HG03025 (cell line): Measurements from ENCODE around the gene L2HGDH.
A peak's percentile ranks its signal among the peaks of the same experiment; 100 is the strongest.
"Not testable (repeated sequence)": the region's sequence is repeated elsewhere in the genome, so short reads cannot be mapped to it uniquely, and the experiment has no call there.

Experiments
- ATAC-seq: cut with Tn5 transposase; IDR thresholded peaks from one replicate; pipeline ENCODE4 v1.9.1; 2021; ENCODE audit warnings: mild to moderate bottlenecking, moderate library complexity; ENCODE audit not compliant: unreplicated experiment, low FRiP score

L2HGDH gene

DNA sequence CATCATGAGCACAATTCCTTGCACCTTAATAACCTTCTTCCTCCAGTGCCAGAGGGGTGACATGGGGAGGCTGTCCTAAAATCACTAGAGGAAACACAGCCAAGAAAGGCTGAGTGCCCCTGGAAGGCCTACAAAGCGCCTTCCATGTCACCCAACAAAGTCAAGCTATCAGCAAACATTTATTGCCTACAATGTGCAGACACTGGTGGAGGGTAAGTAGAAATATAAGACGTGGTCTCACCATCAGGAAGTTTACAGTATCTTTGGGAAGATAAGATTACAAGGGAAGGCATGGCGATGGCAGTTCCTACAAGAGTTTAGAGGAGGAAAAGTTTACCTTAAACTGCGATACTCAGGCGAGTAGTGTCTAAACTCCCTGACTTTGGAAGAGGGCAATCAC lies 28.0 kb upstream of the L2HGDH start:
- ATAC-seq, result no peak

GRCh38 chr14:50339178-50339804 lies 27.3 kb upstream of the L2HGDH start:
- ATAC-seq, result no peak

DNA sequence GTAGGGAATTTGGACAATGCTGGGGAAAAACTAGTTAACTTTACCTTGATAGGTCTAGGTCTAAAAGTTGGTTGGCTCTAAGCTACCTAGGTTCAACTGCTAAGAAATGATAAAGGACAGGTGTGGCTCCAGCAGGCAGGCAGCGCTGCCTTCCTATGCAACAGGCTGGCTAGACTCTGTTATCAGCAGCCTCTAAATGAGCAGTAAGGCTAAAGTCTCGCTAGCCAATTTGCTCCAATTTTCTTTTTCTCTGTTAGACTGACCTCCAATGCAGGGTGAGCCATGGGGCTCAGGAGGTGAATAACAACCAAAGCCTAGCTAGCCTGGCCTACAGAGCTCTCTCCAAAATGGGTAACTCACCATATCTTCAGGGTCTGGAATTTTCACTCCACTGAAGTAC lies 26.6 kb upstream of the L2HGDH start:
- ATAC-seq, result no peak

GRCh38 chr14:50335989-50336824 lies 24.2 kb upstream of the L2HGDH start:
- ATAC-seq, result no peak

DNA sequence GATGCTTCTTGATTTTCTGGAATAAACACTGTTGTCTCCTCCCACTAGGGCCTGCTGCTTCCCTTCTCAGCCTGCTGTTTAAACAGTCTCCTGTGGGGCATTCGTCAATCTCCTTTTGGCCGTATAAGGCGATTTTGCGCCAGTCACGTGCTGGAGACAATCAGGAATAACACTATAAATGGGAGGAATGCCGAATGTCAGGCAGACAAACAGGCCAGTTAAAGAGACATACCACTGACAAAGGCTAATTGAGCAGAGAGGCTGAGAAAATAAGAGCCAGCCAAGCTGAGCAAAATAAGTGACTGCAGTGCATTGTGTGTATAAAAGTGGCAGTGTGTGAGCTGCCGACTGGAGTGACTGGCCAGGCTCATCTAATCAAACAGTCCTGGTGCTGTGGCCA lies 23.4 kb upstream of the L2HGDH start:
- no peak for ATAC-seq

DNA sequence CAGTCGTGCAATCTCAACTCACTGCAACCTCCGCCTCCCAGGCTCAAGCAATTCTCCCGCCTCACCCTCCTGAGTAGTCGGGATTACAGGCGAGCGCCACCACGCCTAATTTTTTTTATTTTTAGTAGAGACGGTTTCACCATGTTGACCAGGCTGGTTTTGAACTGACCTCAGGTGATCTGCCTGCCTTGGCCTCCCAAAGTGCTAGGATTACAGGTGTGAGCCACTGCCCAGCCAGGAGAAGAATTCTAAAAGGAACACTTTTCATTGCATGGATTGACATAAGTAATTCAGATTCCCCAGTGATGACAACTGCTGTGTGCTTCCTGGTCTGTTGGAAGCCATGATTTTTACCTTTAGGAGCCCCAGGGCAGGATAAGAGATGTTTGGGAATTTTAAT lies 22.2 kb upstream of the L2HGDH start:
- ATAC-seq, result no peak

GRCh38 chr14:50333014-50333509 lies 21.0 kb upstream of the L2HGDH start:
- ATAC-seq, result no peak

DNA sequence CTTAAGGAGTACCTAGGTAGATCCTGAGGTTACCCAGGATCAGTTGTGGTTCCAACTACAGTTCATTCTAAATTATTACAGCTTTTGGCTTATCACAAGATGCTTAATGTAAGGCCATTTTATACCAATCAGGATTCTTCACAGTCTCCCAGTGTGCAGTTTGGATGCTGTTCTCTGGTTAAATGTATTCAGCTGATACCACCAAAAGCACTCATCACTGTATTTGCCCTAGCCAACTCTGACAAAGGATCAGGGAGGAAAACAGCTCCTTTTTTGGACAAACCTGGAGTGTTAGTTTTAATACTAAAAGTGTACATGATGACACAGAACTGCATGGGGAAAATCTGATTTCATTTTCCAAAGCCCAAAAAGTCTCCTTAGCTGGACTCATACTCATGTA lies 19.6 kb upstream of the L2HGDH start:
- no peak for ATAC-seq

GRCh38 chr14:50321009-50321660 lies 9.1 kb upstream of the L2HGDH start:
- ATAC-seq, result peak; percentile 83

- no peak for ATAC-seq
These were observed 8.3 kb upstream of the L2HGDH start for GRCh38 chr14:50320283-50320682.

DNA sequence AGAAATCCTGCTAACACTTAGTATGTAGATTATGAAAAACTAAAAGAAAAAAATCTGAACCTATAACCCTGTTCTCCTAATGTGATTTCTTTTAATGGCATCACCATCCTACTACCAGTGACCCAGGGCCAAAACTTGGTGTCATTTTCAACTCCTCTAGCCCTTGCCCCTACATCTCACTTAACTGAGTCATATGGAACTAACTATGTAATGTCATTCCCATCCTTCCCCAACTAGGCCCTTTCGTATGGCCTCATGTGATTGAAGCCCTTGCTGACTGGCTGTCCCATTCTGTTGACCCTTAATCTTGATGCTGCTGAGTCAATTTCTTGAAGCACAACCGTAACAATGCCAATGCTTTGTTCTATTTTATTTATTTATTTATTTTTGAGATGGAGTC lies 7.7 kb upstream of the L2HGDH start:
- ATAC-seq, result no peak

- ATAC-seq, result no peak
These were observed 7.3 kb upstream of the L2HGDH start for GRCh38 chr14:50319293-50319692.

GRCh38 chr14:50318031-50318626 lies 6.1 kb upstream of the L2HGDH start:
- no peak for ATAC-seq

GRCh38 chr14:50314098-50314497 lies 2.1 kb upstream of the L2HGDH start:
- not testable (repeated sequence) for ATAC-seq

DNA sequence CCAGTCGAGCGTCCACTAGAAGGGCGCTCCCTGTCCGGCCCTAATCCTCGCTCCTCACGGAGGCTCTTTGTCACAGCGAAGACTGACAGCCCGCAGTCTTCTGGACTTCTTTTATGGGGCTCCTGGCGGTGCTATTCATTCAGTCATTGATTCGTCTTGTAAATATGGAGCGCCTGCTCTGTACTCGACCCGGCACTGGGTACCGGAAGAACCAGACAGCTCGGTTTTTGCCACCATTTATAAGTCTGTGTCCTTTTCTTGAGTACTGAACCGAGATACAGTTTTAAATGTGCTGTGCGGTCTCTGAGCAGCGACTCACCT lies 665 bp upstream of the L2HGDH start:
- no peak for ATAC-seq

- no peak for ATAC-seq
These were observed 575 bp downstream of the L2HGDH start for GRCh38 chr14:50311337-50311971.

GRCh38 chr14:50310445-50310844 lies 1.6 kb downstream of the L2HGDH start:
- ATAC-seq, result no peak

DNA sequence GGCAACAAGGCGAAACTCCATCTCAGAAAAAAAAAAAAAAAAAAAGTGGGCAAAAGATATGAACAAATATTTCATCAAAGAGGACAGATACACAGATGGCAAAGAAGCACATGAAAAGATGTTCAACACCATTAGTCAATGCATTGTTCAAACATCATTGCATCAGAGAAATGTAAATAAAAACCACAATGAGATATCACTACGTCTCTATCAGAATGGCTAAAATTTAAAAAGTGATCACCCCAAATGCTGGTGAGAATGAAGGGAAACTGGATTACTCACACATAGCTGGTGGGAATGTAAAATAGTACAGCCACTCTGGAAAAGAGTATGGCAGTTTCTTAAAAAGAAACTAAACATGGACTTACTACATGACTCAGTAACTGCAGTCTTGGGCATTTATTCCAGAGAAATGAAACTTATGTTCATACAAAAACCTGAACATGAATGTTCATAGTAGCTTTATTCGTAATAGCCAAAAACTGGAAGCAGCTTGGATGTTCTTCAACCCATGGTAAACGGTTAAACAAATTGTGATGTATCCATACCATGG lies 3.6 kb downstream of the L2HGDH start:
- ATAC-seq, result no peak

DNA sequence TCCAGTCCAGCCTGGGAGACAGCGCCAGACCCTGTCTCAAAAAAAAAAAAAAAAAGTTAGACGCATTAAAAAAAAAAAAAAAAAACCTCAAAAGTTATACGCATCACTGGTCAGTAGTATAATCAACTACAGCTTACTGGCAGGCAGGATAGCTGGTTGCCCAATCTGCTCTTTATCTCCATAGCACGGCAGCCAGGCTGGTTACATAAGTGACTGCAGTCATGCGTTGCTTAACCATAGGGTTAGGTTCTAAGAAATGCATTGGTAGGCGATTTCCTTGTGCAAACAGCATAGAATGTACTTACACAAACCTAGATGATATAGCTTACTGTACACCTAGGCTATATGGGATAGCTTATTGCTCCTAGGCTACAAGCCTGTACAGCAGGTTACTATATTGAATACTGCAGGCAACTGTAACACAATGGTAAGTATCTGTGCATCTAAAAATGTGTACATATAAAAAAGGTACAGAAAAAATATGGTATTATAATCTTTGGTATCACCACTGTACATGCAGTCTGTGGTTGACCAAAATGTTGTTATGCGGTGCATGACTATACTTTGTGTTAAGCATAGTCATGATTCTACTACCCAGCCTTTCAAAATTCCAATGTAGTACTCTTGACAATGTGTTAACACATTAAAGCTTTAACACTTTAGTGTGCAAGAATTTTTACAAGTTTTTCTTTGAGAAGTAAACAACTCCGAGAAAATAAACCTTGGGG lies 8.1 kb downstream of the L2HGDH start:
- ATAC-seq, result no peak

DNA sequence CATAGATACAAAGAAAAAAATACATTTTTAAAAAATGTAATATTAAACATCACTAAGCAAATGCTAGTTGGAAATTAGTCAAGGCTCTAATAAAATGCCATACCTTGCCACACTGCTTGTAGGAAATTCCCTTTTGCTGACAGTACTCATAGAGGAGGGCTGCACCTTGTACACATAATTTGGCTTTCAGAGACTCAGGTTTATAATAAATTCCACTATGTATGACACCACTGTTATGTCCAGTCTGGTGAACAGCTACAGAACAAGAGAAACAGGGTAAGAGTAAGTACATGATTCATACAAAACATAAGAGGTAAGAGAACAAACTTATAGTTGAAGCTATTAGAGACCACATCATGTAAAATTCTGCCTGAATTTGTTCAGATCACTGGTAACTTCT lies 10.1 kb downstream of the L2HGDH start:
- ATAC-seq, result no peak
